Measurements from ENCODE around the gene COL25A1. TPM values are rescaled to one million over a fixed set of nuclear protein-coding genes. Genes with fewer than 3 reads are reported as not detected.
"Not testable (repeated sequence)": the region's sequence is repeated elsewhere in the genome, so short reads cannot be mapped to it uniquely, and the experiment has no call there.

The COL25A1 gene
- total and polyA plus RNA-seq, 5 donors: 0.22 to 0.77 (median 0.31) TPM

- intact Hi-C loops (cut with DNase I): no loop called here
- DNase-seq: no peak
- ATAC-seq: no peak
- no peak overlapping the region for H3K4me3 ChIP-seq (ENCODE audit: low read length)
- no peaks in the 10 kb centered on the region for H3K4me1 ChIP-seq (ENCODE audit: control insufficient read depth, insufficient read depth, low read length)
- H3K27me3 ChIP-seq (ENCODE audit: control insufficient read depth, insufficient read depth): no peaks in the 10 kb centered on the region
- no peaks in the 10 kb centered on the region for H3K9me3 ChIP-seq (ENCODE audit: control insufficient read depth, low read length)
- H3K27ac ChIP-seq (ENCODE audit: low read length): no peak overlapping the region
Measured at GRCh38 chr4:108947526-108947925, 354.9 kb downstream of the COL25A1 start.

DNA sequence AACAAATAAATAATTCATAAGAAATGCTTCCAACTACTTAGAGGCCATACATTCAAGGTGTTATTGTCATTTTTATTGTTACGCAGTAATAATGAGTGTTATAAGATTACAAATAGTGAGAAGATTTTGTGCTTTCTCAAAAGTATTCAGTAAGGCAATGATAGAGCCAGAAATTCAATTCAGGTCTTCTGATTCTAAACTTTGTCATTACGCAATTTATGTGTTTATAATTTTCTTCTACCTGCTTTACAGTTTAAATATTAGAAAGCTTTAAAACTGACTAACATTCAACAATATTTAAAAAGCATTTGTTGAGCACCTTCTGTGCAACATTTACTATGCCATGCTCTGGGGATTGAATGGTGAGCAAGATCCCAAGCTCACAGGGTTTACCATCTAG lies 356.2 kb downstream of the COL25A1 start:
- Histone ChIP-seq H3K27me3 (ENCODE audit: control insufficient read depth, insufficient read depth) (no peaks in the 10 kb centered on the region), H3K4me3 (ENCODE audit: low read length) (no peak overlapping the region), H3K27ac (ENCODE audit: low read length) (no peak overlapping the region), H3K9me3 (ENCODE audit: control insufficient read depth, low read length) (no peaks in the 10 kb centered on the region), H3K4me1 (ENCODE audit: control insufficient read depth, insufficient read depth, low read length) (no peaks in the 10 kb centered on the region)
- no peak for DNase-seq
- ATAC-seq: no peak
- WGBS: 97% methylated on average over 2 of the region's 2 CpGs
- intact Hi-C loops (cut with DNase I): no loop called here

DNA sequence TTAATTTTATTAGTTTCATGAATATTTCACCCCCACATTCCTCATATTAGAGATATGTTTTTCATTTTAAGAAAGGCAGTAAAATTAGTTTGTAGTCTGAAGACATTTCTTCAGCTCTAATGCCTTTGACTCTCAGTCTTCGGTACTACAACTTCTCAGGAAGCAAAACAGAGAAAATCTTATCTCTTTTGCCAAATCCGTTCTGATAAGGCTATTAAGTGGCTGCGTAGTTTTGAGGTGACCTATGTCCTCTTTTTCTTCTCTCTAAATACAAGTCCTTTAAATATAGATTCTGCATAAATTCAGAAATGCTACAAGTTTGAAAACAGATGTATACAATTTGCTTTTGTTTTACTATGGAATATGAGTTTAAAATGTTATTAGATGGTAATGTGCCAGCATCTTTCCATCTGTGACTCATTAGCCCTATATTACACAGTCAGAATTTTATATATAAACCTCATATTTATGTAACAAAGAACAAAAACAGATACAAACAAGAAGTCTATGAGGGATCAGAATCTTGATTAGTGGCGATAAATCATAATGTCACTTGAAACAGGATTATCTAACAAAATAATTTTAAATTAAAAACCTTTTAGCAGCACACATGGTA lies 358.4 kb downstream of the COL25A1 start:
- Histone ChIP-seq H3K27me3 (ENCODE audit: control insufficient read depth, insufficient read depth) (no peaks in the 10 kb centered on the region), H3K4me1 (ENCODE audit: control insufficient read depth, insufficient read depth, low read length) (no peaks in the 10 kb centered on the region), H3K27ac (ENCODE audit: low read length) (no peak overlapping the region), H3K4me3 (ENCODE audit: low read length) (no peak overlapping the region), H3K9me3 (ENCODE audit: control insufficient read depth, low read length) (no peaks in the 10 kb centered on the region)
- WGBS: 37% methylated on average over 4 of the region's 4 CpGs
- ATAC-seq (no peak), DNase-seq (no peak)
- intact Hi-C loops (cut with DNase I): no loop called here

GRCh38 chr4:108943371-108943770 lies 359.1 kb downstream of the COL25A1 start:
- WGBS: 63% methylated on average over 3 of the region's 3 CpGs
- ATAC-seq (no peak), DNase-seq (no peak)
- intact Hi-C loops (cut with DNase I): no loop called here
- Histone ChIP-seq H3K9me3 (ENCODE audit: control insufficient read depth, low read length) (no peaks in the 10 kb centered on the region), H3K27me3 (ENCODE audit: control insufficient read depth, insufficient read depth) (no peaks in the 10 kb centered on the region), H3K27ac (ENCODE audit: low read length) (no peak overlapping the region), H3K4me1 (ENCODE audit: control insufficient read depth, insufficient read depth, low read length) (no peaks in the 10 kb centered on the region), H3K4me3 (ENCODE audit: low read length) (no peak overlapping the region)

DNA sequence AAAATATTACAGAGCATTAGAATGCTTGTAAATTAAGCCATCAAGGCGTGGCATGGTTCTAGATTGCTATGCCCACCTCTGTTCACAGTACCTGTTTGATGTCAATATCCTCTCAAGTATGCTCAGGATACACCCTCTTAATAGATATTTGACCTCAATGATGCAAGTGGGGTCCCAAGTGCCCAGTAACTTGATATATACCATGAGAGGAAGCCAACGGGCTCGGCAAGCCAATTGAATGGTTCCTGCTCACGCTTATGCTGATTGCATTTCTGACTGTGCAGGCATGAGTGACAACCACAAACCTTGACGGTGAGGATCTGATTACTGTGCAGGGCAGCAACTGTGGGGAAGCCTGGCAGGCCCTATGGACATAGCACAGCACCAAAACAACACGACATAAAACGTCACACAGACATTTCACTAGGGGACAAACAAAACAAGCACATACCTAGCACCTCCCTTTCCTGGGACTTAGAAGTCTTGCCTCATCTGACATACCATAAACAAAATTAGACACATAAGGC lies 360.5 kb downstream of the COL25A1 start:
- no peak for ATAC-seq
- intact Hi-C loops (cut with DNase I): no loop called here
- H3K27me3 ChIP-seq (ENCODE audit: control insufficient read depth, insufficient read depth): no peaks in the 10 kb centered on the region
- no peaks in the 10 kb centered on the region for H3K4me1 ChIP-seq (ENCODE audit: control insufficient read depth, insufficient read depth, low read length)
- 84% methylated on average over 7 of the region's 7 CpGs for WGBS
- no peaks in the 10 kb centered on the region for H3K9me3 ChIP-seq (ENCODE audit: control insufficient read depth, low read length)
- no peak overlapping the region for H3K27ac ChIP-seq (ENCODE audit: low read length)
- DNase-seq: no peak
- no peak overlapping the region for H3K4me3 ChIP-seq (ENCODE audit: low read length)

DNA sequence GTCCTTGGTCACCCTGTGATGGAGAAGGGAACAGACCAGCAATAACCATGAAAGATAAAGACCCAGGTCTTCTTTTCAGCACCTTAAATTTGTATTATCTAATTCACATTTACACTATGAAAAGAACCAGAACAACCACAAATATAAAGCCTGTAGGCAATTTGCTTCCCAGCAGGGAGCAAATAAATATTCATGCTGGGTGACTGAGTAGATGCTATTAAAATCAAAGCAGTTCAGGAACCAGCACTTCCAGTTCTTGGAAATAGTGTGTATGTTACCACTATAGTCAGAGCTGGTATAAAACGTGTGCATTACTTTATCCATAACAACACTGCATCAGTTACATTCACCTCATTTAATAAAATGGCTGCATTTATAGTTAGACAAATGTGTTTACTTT lies 361.8 kb downstream of the COL25A1 start:
- DNase-seq (no peak), ATAC-seq (no peak)
- whole genome bisulfite sequencing: 93% methylated on average over 1 of the region's 1 CpG
- intact Hi-C loops (cut with DNase I): no loop called here
- Histone ChIP-seq H3K27ac (ENCODE audit: low read length) (no peak overlapping the region), H3K27me3 (ENCODE audit: control insufficient read depth, insufficient read depth) (no peaks in the 10 kb centered on the region), H3K4me1 (ENCODE audit: control insufficient read depth, insufficient read depth, low read length) (no peaks in the 10 kb centered on the region), H3K9me3 (ENCODE audit: control insufficient read depth, low read length) (no peaks in the 10 kb centered on the region), H3K4me3 (ENCODE audit: low read length) (no peak overlapping the region)

DNA sequence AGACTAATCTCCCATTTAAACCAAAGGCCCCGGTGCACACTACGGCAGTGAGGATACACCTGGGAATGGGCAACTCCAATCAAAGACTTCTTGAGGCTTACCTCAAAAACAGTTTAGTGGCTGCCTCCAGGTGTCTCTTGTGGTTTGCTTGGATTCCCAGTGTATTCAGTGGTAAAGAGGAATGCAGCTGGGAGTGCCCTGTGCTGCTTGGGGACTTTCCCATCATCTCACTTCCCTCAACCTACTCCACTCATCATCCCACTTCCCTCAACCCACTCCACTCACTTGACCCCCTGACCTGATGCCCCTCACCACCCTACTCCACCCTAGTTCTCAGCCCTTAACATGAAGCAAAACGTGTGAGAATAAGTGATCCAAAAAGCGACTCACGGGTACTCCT lies 362.3 kb downstream of the COL25A1 start:
- no peaks in the 10 kb centered on the region for H3K27me3 ChIP-seq (ENCODE audit: control insufficient read depth, insufficient read depth)
- DNase-seq (no peak), ATAC-seq (no peak)
- intact Hi-C loops (cut with DNase I): no loop called here
- H3K27ac ChIP-seq (ENCODE audit: low read length): no peak overlapping the region
- 88% methylated on average over 5 of the region's 5 CpGs for WGBS
- H3K9me3 ChIP-seq (ENCODE audit: control insufficient read depth, low read length): no peaks in the 10 kb centered on the region
- H3K4me1 ChIP-seq (ENCODE audit: control insufficient read depth, insufficient read depth, low read length): no peaks in the 10 kb centered on the region
- H3K4me3 ChIP-seq (ENCODE audit: low read length): no peak overlapping the region

- no peak for ATAC-seq
- intact Hi-C loops (cut with DNase I): no loop called here
- Histone ChIP-seq H3K9me3 (ENCODE audit: control insufficient read depth, low read length) (no peaks in the 10 kb centered on the region), H3K4me1 (ENCODE audit: control insufficient read depth, insufficient read depth, low read length) (no peaks in the 10 kb centered on the region), H3K27ac (ENCODE audit: low read length) (no peak overlapping the region), H3K4me3 (ENCODE audit: low read length) (no peak overlapping the region), H3K27me3 (ENCODE audit: control insufficient read depth, insufficient read depth) (no peaks in the 10 kb centered on the region)
- DNase-seq: no peak
- WGBS: 67% methylated on average over 5 of the region's 5 CpGs
Measured at GRCh38 chr4:108937066-108937465, 365.4 kb downstream of the COL25A1 start.

GRCh38 chr4:108933925-108934324 lies 368.5 kb downstream of the COL25A1 start:
- WGBS: 97% methylated on average over 5 of the region's 5 CpGs
- H3K9me3 ChIP-seq (ENCODE audit: control insufficient read depth, low read length); DNase-seq; ATAC-seq; H3K4me3 ChIP-seq (ENCODE audit: low read length); H3K4me1 ChIP-seq (ENCODE audit: control insufficient read depth, insufficient read depth, low read length); intact Hi-C loops (cut with DNase I); H3K27ac ChIP-seq (ENCODE audit: low read length); H3K27me3 ChIP-seq (ENCODE audit: control insufficient read depth, insufficient read depth): not testable (repeated sequence)

DNA sequence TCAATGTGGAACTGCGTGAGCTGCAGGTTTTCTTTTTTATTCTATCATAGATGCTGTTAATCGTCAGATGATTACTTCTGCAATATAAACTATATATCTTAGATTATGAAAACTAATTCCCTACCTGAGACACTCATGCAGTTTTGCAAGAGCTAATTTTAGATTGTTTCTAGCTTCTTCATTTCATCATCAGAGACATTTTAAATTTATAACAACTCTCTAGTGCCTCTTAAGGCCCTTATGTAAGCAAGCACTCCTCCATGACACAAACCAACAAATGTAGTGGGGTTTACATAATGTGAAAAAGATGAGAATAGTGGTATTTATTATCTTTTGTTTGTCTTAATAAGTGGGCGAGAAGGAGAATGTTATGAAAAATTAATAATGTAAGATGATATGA lies 369.4 kb downstream of the COL25A1 start:
- intact Hi-C loops (cut with DNase I): no loop called here
- ATAC-seq (no peak), DNase-seq (no peak)
- Histone ChIP-seq H3K4me3 (ENCODE audit: low read length) (no peak overlapping the region), H3K9me3 (ENCODE audit: control insufficient read depth, low read length) (no peaks in the 10 kb centered on the region), H3K4me1 (ENCODE audit: control insufficient read depth, insufficient read depth, low read length) (no peaks in the 10 kb centered on the region), H3K27me3 (ENCODE audit: control insufficient read depth, insufficient read depth) (no peaks in the 10 kb centered on the region), H3K27ac (ENCODE audit: low read length) (no peak overlapping the region)
- WGBS: 92% methylated on average over 3 of the region's 3 CpGs

DNA sequence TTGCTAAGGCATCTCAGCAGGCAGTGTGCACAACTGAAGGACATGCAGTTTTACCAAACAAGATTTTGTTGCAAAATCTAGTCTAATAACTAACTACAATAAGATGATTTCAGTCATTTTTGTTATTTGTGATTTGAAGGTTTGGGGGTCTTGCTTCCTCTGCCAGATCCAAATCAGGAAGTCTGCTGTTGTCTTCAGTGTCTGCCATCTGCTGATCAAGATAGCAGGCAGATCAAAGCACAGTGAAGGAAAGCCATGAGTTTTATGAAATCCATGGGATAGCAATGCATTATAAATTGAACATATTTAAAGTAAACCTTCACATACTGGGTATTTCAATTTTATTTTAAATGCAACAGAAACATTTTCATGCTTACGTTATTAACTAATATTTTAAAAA lies 370.5 kb downstream of the COL25A1 start:
- H3K4me3 ChIP-seq (ENCODE audit: low read length): no peak overlapping the region
- H3K4me1 ChIP-seq (ENCODE audit: control insufficient read depth, insufficient read depth, low read length): no peaks in the 10 kb centered on the region
- H3K27me3 ChIP-seq (ENCODE audit: control insufficient read depth, insufficient read depth): no peaks in the 10 kb centered on the region
- DNase-seq (no peak), ATAC-seq (no peak)
- no peak overlapping the region for H3K27ac ChIP-seq (ENCODE audit: low read length)
- 95% methylated on average over 1 of the region's 1 CpG for WGBS
- H3K9me3 ChIP-seq (ENCODE audit: control insufficient read depth, low read length): no peaks in the 10 kb centered on the region
- intact Hi-C loops (cut with DNase I): no loop called here

DNA sequence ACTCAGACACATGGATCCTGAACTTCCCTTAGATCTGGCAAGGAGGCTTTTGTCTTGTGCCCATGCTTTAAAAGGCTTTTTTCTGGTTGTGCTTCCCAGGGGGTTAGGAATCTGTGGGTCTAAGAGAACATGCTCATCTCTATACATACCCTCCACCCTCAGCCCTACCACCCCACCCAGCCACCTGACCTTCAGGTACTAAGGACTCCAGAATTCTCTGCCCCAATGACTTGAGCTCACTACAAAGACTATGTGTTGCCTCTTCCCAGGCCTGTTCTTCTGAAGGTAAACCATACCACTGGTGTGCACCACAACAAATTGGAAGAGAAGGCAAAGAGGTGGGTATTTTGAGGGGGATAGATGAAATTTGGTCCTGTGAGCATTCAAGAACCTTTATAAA lies 372.3 kb downstream of the COL25A1 start:
- no peak for ATAC-seq
- no peak overlapping the region for H3K4me3 ChIP-seq (ENCODE audit: low read length)

More for the DNA sequence above, 372.3 kb downstream of the COL25A1 start:
- DNase-seq: no peak
- Histone ChIP-seq H3K4me1 (ENCODE audit: control insufficient read depth, insufficient read depth, low read length) (no peaks in the 10 kb centered on the region), H3K27ac (ENCODE audit: low read length) (no peak overlapping the region), H3K9me3 (ENCODE audit: control insufficient read depth, low read length) (no peaks in the 10 kb centered on the region), H3K27me3 (ENCODE audit: control insufficient read depth, insufficient read depth) (no peaks in the 10 kb centered on the region)
- intact Hi-C loops (cut with DNase I): no loop called here
